Measurements from ENCODE around the gene LDHA.

Gene LDHA

DNA sequence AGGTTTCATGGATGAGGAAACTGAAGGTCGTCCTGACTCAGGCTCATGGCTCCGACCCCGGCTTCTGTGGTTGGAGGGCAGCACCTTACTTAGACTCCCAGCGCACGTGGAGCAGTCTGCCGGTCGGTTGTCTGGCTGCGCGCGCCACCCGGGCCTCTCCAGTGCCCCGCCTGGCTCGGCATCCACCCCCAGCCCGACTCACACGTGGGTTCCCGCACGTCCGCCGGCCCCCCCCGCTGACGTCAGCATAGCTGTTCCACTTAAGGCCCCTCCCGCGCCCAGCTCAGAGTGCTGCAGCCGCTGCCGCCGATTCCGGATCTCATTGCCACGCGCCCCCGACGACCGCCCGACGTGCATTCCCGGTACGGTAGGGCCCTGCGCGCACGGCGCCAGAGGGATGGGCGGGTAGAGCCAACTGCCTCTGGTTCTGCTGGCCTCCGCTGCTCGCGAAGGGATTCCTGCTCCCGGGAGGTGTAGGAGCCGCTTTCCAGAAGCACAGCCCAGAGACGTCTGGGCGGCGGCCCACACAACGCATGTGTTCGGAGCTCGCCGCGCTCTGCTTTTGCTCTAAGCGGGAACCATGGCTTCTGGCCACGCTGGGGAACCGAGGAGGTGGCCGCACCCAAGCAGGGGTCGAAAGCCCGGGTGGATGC is at the start of gene LDHA:
Gene LDHA (plus strand): TSS at position 289 of the 653 bp plus-strand sequence. CDS start 2,280 bp downstream, outside the sequence.
- peak; percentile 99 for DNase-seq

DNA sequence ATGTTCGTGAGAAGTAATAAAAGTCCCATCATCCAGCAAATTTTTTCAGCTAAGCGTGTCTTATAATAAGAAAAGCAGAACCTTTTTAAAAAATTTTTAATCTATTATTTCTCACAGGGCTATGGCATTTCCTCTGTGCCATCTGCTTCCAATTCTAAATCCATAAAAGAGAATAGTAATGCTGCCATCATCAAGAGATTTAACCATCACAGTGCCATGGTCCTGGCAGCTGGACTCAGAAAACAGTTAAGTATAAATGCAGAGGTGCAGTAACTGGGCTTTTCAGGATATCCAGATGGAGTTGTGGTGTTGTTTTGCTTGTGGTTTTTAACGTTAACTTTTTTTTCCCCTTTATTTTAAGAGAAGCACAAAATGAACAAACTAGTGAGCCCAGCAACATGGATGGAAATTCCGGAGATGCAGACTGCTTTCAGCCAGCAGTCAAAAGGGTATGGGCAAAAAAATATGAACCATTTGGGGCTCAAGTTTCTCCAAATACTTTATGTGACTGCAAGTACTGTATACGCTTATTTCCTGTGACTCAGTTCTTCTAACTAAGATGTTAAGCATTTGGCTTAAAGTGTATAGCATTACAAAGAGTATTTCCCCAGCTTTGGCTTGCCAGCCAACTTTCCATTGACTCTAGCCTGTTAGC is 46.8 kb upstream of the LDHA start:
- no peak for DNase-seq

DNA sequence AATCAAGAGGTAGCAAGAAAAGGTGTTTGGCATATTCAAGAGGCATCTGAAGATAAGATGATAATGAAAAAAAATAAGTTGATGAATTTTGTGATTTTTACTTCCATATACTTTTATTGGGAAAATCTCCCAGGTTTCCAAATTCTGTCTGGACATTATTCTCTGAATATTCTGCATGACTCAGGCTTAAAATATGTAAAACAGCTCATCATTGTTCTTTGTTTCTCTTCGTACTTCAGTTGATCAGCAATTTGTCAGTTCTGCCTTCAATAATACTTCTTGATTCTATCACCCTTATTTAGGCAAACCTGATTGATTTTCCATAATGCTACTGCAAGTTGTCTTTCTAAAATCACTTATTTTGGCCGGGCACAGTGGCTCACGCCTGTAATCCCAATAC is 41.8 kb upstream of the LDHA start:
- no peak for DNase-seq

DNA sequence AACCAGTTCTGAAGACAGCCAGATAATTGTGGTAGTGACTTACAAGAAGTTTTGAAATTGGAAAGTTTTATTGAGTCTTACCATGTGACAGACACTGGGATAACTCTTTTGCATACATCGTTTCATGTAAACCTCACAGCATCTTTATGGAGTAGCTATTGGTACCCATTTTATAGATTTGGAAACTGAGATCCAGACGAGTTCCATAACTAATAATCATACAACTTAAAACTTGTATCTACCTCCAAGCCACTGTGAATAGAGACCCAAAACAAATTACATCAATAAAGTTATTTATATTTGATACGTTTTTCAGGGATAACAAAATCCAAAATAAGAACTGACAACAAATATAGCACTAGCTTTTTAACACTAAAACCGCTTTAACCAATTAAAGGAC is 35.7 kb upstream of the LDHA start:
- DNase-seq, result no peak

DNA sequence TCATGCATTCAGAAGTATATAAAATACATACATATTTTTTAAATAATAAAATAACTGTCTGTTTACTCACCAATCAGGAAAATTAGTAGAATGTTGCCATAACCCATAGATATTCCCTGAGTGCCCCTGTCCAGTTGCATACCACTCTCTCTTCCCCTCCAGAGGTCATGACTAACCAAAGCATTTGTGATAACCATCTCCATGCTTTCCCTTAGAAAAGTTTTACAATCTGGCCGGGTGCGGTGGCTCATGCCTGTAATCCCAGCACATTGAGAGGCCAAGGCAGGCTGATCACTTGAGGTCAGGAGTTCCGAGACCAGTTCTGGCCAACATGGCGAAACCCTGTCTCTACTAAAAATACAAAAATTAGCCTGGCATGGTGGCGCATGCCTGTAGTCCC is 33.2 kb upstream of the LDHA start:
- no peak for DNase-seq

DNA sequence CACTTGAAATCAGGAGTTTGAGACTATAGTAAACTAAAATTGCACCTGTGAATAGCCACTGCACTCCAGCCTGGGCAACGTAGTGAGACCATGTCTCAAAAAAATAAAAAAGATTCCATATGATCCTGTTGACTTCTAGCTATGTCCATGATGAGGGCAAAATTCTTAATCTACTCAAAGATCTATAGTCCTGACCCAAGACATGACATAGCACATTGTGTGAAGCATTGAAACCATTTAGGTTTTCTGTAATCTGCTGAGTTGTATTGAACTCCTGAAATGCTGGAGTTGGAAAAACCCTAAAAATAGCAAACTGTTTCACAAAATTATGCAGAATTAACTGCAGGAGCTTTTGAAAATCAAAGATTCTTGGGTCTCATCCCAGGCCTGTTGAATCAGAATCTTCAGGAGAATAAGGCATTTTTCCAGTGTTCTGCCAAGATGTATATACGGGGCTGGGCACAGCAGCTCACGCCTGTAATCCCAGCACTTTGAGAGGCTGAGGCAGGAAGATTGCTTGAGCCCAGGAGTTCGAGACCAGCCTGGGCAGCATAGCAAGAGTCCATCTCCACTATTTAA is 29.8 kb upstream of the LDHA start:
- DNase-seq, result no peak

DNA sequence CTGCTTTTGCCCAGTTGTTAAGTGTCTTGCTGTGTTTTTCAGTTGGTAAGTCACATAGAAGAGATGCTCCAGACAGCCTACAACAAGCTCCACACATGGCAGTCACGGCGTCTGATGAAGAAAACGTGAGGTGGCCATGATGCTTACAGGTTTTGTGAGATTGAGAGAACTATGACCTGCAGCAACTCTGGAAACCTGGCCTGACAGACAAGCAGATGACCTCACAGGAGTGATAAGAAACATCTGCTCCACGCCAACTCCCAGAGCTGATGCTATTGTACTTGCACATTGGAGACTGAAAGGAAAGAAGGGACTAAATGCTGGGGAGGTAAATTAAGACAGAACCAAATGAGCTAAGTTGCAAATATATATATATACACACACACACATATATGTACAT is 28.6 kb upstream of the LDHA start:
- no peak for DNase-seq

DNA sequence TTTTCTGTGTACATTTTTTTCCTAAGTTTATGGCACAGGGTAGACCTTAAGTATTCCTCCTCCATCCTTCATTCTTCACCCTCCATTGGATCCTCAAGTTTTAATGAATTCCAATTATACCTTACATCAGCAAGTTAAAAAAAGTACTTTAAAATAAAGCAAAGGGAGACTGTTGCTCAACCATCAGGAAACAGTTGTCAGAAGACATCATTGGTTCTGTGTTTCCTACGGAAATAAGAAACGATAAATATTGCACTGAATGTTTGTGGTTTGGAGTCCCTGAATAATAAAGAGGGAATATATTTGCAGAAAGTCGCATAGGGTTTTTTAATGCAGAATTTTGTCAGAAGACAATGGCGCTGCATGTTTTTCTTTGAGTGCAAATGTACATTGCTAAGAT is 28.1 kb upstream of the LDHA start:
- no peak for DNase-seq

DNA sequence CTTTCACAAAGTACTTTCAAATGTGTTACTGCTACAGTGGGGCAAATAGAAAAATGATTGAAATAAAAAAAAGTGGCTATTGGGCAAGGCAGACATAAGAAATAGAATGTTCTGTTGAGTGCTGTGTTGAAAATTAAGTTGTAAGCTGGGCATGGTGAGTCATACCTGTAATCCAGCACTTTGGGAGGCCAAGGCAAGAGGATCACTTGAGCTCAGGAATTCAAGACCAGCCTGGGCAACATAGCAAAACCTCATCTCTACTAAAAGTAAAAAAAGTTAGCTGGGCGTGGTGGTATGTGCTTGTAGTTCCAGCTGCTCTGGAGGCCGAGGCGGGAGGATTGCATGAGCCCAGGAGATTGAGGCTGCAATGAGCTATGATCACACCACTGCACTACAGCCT is 26.9 kb upstream of the LDHA start:
- no peak for DNase-seq

DNA sequence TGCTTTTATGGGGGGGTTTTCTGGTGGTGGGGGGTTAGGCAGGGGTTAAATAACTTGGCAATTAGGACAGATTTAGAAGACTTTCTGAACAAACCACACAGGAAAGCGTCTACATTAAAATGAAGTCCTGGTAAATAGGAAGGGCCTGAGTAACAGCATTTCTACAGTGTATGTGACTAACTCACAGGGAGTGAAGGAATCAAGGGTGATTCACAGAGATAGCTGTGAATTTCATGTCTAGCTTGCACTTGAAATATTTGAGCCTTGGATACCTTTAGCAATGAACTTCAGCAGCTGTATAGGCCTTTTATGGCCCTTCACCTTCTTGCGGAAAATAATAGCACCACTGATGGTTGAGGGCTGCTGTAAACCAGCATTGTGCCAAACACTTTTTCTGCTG is 26.1 kb upstream of the LDHA start:
- no peak for DNase-seq

DNA sequence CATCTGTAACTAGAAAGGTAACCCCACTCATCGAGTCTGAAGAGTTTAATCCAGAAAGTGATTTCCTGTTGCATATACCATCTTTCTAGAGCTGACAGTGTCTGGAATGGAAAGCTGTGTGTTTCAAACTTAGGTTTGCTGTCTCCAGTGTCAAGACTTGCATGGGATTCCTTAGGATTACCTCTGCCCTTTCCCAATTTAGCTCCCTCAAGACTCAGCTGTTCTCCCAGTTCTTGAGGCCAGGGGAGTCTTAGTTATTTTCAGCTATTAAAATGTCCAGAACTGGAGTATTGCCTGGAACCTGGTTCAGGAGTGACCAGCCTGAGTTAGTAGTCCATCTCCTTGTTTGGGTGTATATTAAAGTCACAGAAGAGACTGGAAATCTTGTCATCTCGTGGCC is 25.0 kb upstream of the LDHA start:
- no peak for DNase-seq

DNA sequence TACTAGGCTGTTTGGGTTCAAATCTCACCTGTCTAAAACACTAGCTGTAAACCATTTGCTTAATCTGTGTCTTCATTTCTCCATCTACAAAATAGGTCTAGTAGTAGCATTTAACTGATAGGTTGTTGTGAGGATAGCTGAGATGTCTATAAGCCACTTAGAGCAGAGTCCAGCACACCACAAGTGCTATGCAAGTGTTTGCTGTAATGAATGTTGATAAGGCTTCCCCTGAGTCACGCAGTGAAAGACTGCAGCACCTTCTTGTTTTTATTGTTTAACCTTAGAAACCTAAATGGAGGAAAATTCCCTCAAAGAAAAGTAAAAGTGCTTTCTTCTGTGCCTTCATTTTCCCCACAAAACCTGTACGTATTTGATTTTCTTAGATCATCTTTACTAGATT is 23.1 kb upstream of the LDHA start:
- no peak for DNase-seq

DNA sequence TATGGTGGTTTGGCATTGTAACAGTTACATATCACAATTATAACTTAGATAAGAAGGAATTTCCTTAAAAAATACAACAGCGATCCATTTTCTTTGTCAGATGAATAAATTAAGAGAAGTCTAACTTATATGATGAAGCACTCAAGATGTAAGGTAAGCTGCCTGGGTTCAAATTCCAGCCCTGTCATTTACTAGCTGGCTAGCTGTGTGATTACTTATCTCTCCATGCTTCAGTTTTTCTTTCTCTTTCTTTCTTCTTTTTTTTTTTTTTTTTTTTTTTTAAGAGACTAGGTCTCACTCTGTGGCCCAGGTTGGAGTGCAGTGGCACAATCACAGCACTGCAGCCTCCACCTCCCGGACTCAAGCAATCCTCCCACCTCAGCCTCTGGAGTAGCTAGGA is 22.2 kb upstream of the LDHA start:
- DNase-seq, result no peak

DNA sequence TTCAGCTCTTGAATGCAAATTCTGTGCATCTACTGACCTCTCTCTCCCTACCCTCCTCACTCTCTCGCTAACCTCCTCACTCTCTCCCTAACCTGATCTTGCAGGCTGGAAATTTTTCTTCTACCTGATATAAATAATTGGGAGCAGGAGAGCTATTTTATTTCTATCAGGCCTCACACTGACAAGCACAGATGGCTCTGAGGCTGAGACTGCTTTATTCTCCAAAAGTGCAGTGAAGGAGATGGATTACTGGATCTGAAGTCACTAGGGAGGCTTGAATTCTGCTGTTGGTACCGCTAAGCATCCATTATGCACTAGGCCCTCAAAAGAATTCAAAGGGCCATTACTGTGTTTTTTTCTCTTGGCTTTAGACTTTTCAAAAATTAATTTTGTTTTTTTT is 19.4 kb upstream of the LDHA start:
- peak; percentile 23 for DNase-seq

DNA sequence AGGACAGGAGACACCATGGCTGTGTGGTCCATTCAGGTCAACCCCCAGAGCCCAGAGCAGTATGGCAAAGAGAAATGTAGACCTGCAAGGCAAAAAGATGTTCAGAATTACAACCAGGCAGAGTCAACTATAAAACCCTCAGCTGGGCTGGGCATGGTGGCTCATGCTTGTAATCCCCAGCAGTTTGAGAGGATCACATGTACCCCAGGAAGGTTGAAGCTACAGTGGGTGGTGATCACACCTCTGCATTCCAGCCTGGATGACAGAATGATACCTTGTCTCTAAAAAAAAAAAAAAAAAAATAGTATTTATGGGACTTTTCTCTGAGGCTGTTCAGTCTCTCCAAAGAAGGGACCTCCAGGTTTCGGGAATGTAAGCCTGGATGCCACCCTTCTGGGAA is 18.4 kb upstream of the LDHA start:
- no peak for DNase-seq

DNA sequence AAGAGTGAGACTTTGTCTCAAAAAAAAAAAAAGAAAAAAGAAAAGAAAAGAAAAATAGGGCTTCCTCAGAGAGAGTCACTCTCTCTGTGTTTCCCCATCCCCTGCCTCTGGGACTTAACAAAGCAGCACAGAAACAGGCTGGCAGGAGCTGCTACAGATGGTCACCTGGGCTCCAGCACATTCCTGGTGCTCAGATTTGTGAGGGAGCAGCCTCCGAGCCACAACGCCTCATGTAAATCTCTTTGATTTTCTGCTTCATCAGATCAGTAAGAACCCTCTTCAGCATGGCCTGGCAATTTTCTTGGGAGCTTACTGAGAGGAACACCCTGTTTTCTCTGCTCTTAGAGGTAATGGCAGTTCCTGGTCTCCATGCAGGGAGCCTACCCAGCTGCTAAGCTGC is 15.2 kb upstream of the LDHA start:
- peak; percentile 32 for DNase-seq

DNA sequence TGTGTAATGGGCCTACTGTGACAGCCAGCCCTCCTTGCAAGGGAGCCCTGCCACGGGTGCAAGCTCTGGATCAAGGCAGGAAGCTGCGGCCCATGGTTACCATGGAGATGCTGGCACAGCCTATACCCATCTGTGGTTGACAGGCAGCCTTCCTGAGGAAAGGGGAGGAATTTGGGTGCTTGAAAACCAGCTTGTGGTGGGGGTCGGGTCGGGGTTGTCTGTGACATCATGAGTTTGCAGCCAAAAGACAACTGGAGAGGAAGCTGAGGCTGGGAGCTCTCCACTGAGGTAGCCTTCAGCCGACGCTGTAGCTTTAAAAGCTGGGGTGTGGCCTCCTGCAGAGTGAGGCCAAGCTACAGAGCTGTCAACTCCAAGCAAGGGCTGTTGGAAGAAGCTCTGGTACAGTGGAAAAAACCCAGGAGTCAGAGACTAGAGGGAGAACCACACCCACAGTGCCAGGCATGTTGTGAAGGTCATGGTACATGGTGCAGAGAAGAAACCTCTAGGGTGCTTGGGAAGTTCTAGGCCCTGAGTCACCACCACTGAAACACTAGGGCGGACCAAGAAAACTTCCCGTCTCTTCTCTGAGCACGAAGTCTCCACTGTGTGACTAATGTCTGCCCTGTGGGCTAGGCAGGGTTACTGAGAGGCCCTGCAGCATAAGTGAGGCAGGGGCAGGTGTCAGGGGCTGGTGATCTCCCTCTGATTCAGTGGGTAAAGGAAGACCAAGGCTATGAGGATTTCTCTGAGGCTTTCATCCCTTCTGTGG is 10.8 kb upstream of the LDHA start:
- DNase-seq, result peak; percentile 86

DNA sequence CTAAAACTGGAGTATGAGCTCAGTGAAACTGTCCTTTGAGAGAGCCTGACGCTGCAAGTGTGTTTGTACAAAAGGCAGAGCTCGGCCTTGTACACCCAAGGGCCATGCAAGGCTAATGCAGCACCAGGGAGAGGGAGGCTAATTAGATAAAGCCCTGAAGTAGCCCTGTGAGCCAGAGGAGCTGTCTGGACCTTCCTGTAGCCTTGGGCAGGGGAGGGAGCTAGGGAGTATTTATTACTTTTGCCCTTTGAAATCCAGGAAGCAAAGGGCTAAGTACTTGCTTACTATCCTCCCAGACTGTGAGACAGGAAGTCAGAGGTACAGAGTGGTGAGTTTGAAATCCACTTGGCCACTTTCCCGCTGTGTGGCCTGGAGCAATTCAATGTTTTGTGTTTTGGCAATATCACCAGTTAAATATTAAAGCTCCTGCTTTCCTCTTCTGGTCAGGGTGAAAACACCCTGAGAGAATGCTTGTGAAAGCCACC is 10.2 kb upstream of the LDHA start:
- peak; percentile 88 for DNase-seq

DNA sequence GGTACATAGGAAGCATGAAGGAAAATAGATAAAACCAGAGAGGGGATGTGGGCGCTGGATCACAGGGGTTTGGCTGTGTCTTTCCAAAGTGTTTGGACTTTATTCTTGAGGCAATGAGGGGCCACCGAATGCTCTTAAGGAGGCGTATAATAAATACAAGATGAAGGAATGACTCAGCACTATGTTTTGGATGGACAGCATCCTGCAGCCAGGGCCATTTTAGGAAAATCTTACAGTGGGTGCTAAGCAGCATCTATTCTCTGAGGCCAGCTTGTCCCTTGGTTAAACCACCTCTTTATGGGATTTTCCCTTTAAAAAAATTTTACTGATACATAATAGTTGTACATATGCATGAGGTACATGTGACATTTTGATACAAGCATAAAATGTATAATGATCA is 4.3 kb upstream of the LDHA start:
- DNase-seq, result no peak

DNA sequence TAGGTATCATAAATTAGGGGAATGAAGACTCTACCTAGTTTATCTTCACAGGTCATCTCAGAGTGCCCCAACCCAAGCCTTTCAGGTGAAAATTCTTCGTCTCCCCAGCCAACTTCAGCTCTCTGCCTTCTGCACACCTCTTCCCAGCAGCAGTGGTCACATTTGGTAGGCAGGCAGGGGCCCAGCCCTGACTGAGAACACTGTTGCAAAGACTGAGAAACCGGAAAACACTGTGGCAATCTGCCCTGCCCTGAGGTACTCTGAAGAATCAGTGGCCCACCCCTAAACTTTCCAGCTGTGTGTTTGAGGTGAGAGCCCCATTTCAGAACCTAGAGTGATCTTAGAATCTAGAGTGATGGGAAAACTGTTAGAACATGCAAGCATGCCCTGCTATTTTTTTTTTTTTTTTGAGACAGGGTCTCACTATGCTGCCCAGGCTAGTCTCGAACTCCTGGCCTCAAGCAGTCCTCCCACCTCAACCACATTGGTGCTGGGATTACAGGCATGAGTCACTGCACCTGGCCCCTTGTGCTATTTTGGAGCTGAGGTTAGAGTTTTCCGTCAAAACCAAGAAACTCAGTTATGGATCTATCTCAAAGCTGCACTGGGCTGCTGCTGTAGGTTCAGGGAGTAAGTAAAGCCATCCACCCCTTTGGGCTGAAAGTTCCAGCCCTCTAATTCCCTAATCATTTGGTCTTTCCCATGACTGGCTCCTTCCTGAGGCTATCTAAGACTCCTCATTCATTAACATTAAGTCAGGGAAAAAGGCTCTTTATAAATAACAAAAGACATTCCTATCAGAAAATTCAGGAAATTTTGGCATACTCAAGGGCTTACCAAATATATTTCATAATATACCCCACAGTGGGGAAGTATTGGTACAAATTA is 1.7 kb upstream of the LDHA start:
- no peak for DNase-seq

DNA sequence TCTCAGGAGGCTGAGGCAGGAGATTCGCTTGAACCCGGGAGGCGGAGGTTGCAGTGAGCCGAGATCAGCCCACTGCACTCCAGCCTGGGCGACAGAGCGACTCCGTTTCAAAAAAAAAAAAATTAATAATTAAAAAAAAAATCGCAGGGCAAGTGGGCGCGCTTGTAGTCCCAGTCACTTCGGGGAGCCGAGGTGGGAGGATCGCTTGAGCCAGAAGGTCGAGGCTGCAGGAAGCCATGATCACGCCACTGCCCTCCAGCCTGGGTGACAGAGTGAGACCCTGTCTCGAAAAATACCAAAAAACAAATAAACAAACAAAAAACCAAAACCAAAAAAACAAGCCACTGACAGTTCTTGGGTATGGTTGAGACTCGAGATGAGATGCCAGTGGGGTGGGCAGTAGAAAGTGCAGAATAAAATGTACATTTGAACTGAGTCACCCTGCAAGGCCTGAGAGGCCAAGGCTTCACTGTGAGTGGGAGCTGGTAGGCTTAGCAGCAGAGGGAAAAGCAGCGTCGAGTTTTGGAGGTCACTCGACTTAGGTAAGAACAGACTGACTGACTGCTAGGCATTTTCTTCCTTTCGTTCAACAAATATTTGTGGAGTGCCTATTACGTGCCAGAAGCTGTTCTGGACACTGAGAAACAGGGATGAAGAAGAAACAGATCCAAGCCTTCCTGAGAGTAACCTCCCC is 635 bp upstream of the LDHA start:
- DNase-seq, result no peak

All from NCI-H69 (cell line).